ENCODE measurements around the gene SHB. TPM values are rescaled to one million over a fixed set of nuclear protein-coding genes. Genes with fewer than 3 reads are reported as not detected.

Gene SHB
- total RNA-seq, 1 experiment from 2014 or later = 29.6 TPM

- Mint-ChIP-seq H3K36me3 (ENCODE audit: insufficient read depth, unreplicated experiment) (no peaks in the 10 kb centered on the region), H3K27ac (ENCODE audit: low read depth, unreplicated experiment) (no peak overlapping the region), H3K4me3 (ENCODE audit: unreplicated experiment) (no peak overlapping the region), H3K9me3 (ENCODE audit: unreplicated experiment) (no peaks in the 10 kb centered on the region), H3K4me1 (ENCODE audit: insufficient read depth, unreplicated experiment) (peaks cover 19% of the 10 kb centered on the region), H3K27me3 (ENCODE audit: insufficient read depth, unreplicated experiment) (no peaks in the 10 kb centered on the region)
- POLR2A ChIA-PET = interaction anchor here (1.0 kb wide), 1 partner anchor 77 kb away, joined by 3 read pairs; no protein-coding TSS in a partner anchor
- CTCF ChIA-PET = interaction anchor here (0.5 to 0.9 kb wide), 2 partner anchors 82 to 101 kb away, joined by 3 to 4 read pairs; partner anchors contain the start of gene SHB
- TF ChIP-seq CTCF (IDR thresholded peaks at IDR 0.05; ENCODE audit: unreplicated experiment) = no peak
- DNase-seq (ENCODE audit: unreplicated experiment) = no peak
- BruUV-seq (replicated peaks) = no TSS peak
- intact Hi-C loops (cut with micrococcal nuclease) = no loop called here
These were observed 82.2 kb downstream of the SHB start for GRCh38 chr9:37986771-37987258.

GRCh38 chr9:37986001-37986400 lies 83.0 kb downstream of the SHB start:
- ChIA-PET POLR2A (interaction anchor here (1.0 kb wide), 1 partner anchor 78 kb away, joined by 3 read pairs; no protein-coding TSS in a partner anchor), CTCF (no interaction called here)
- Mint-ChIP-seq H3K27me3 (ENCODE audit: insufficient read depth, unreplicated experiment) (no peaks in the 10 kb centered on the region), H3K36me3 (ENCODE audit: insufficient read depth, unreplicated experiment) (no peaks in the 10 kb centered on the region), H3K9me3 (ENCODE audit: unreplicated experiment) (no peaks in the 10 kb centered on the region), H3K4me1 (ENCODE audit: insufficient read depth, unreplicated experiment) (peaks cover 19% of the 10 kb centered on the region), H3K27ac (ENCODE audit: low read depth, unreplicated experiment) (no peak overlapping the region), H3K4me3 (ENCODE audit: unreplicated experiment) (no peak overlapping the region)
- intact Hi-C loops (cut with micrococcal nuclease) = no loop called here
- no TSS peak for BruUV-seq (replicated peaks)
- DNase-seq (ENCODE audit: unreplicated experiment) = no peak
- no peak for TF ChIP-seq CTCF (IDR thresholded peaks at IDR 0.05; ENCODE audit: unreplicated experiment)

GRCh38 chr9:37984672-37985611 lies 84.1 kb downstream of the SHB start:
- no peaks in the 10 kb centered on the region for H3K27me3 Mint-ChIP-seq (ENCODE audit: insufficient read depth, unreplicated experiment)
- CTCF ChIA-PET = interaction anchor here (0.5 to 0.6 kb wide), 2 partner anchors 15 to 1419 kb away, joined by 3 read pairs; no protein-coding TSS in a partner anchor

More at GRCh38 chr9:37984672-37985611, 84.1 kb downstream of the SHB start:
- H3K9me3 Mint-ChIP-seq (ENCODE audit: unreplicated experiment) = no peaks in the 10 kb centered on the region
- DNase-seq (ENCODE audit: unreplicated experiment) = peak; percentile 78
- peak overlapping the region; percentile 67 for H3K27ac Mint-ChIP-seq (ENCODE audit: low read depth, unreplicated experiment)
- peaks cover 6% of the 10 kb centered on the region for H3K36me3 Mint-ChIP-seq (ENCODE audit: insufficient read depth, unreplicated experiment)
- TF ChIP-seq CTCF (IDR thresholded peaks at IDR 0.05; ENCODE audit: unreplicated experiment) = no peak
- H3K4me3 Mint-ChIP-seq (ENCODE audit: unreplicated experiment) = peak overlapping the region; percentile 36
- BruUV-seq (replicated peaks) = no TSS peak
- intact Hi-C loops (cut with micrococcal nuclease) = no loop called here
- POLR2A ChIA-PET = interaction anchor here (0.6 to 1.0 kb wide), 3 partner anchors 10 to 200 kb away, joined by 3 read pairs; partner anchors contain the start of gene EXOSC3
- peaks cover 19% of the 10 kb centered on the region for H3K4me1 Mint-ChIP-seq (ENCODE audit: insufficient read depth, unreplicated experiment)
